Tibial nerve (tissue), 4 donors: ENCODE results near the gene LINGO4. TPM values are rescaled to one million over a fixed set of nuclear protein-coding genes. Genes with fewer than 3 reads are reported as not detected.

ENCODE experiments used
- DNase-seq, 2 donors: peaks; one replicate each; pipeline ENCODE4 v3.0.0-alpha.2; 2019; ENCODE audit warnings: low spot score in 2 of 2
- H3K27ac ChIP-seq, 4 donors: fragments of 200-600 bp; sonication (generic) in 3 of 4; one replicate each; pipeline ENCODE4 v1.5.1; 2017 to 2019; ENCODE audit warnings: mild to moderate bottlenecking in 1 of 4
- H3K27me3 ChIP-seq, 2 donors: fragments of 200-600 bp; sonication (generic) in 1 of 2; one replicate each; pipeline versions ENCODE4 v1.5.1 to v1.6.0; 2017 to 2019
- H3K36me3 ChIP-seq, 3 donors: fragments of 200-600 bp; sonication (generic); one replicate each; pipeline ENCODE4 v1.5.1; 2018 to 2019
- H3K4me1 ChIP-seq, 4 donors: fragments of 200-600 bp; sonication (generic) in 3 of 4; one replicate each; pipeline ENCODE4 v1.5.1; 2017 to 2019
- H3K4me3 ChIP-seq, 4 donors: fragments of 200-600 bp; sonication (generic) in 3 of 4; one replicate each; pipeline ENCODE4 v1.5.1; 2017 to 2019; ENCODE audit warnings: mild to moderate bottlenecking in 1 of 4, moderate library complexity in 1 of 4
- H3K9me3 ChIP-seq, 4 donors: fragments of 200-600 bp; sonication (generic) in 3 of 4; one replicate each; pipeline ENCODE4 v1.5.1; 2017 to 2019
- CTCF ChIP-seq, 5 experiments: fragments of 200-600 bp in 3 of 5; fragments of 450-650 bp in 2 of 5; sonication (generic) in 3 of 5; IDR thresholded peaks; one replicate each; pipeline ENCODE4 v1.5.1; 2016 to 2019; ENCODE audit warnings: antibody characterized with exemption in 5 of 5, mild to moderate bottlenecking in 3 of 5, moderate library complexity in 2 of 5
- EP300 ChIP-seq, 2 donors: sonication (generic); formaldehyde crosslinking; IDR thresholded peaks; one replicate each; pipeline ENCODE4 v1.6.1; 2017; ENCODE audit warnings: antibody characterized with exemption in 2 of 2, mild to moderate bottlenecking in 1 of 2
- POLR2A ChIP-seq, 2 donors: fragments of 450-650 bp; IDR thresholded peaks; one replicate each; pipeline ENCODE4 v1.6.1; 2017; ENCODE audit warnings: antibody characterized with exemption in 2 of 2, mild to moderate bottlenecking in 2 of 2, moderate library complexity in 2 of 2
- WGBS, 2 donors: methylation state at CpG; one replicate each; pipeline ENCODE4 v1.1.5; 2018; 5-methylcytosine and 5-hydroxymethylcytosine counted together
- small RNA-seq: library from RNA; depleted of rRNA; stranded (forward); fragments of <200 nt; gene quantifications from one replicate; pipeline ENCODE3, GENCODE V24; 2016
- total RNA-seq, 4 donors: library from RNA; depleted of rRNA; stranded (reverse); fragments of >200 nt; gene quantifications; one replicate each; pipeline ENCODE4 v1.1.0, GENCODE V29; 2016

The LINGO4 gene
- total RNA-seq, 4 donors from 2014 or later = not detected

GRCh38 chr1:151762941-151763921 is 42.0 kb downstream of the LINGO4 start, which contains the start of gene MRPL9:
Gene MRPL9 (minus strand): TSS chr1:151763496. CDS start chr1:151763479, 17 bp downstream.
- TF ChIP-seq EP300 (IDR thresholded peaks at IDR 0.05) (peak in 1 of 2 donors; percentile 76), POLR2A (IDR thresholded peaks at IDR 0.05) (no peak)
- DNase-seq = peak; percentile 55 to 61
- Histone ChIP-seq H3K4me3 (peak within 1 kb of the TSS; percentile 70 to 87 (median 82)), H3K27ac (peak within 1 kb of the TSS; percentile 90 to 93 (median 91)), H3K9me3 (no peaks in the 10 kb centered on the region), H3K36me3 (peaks cover 0 to 41% (median 0%) of the 10 kb centered on the region in 3 donors), H3K4me1 (peaks cover 0 to 18% (median 6%) of the 10 kb centered on the region in 4 donors), H3K27me3 (no peaks in the 10 kb centered on the region)
- WGBS, 2 donors = 1 to 2% methylated on average over 30 to 57 of the region's 68 CpGs

GRCh38 chr1:151760597-151761385 is 44.4 kb downstream of the LINGO4 start:
- H3K27me3 ChIP-seq = no peaks in the 10 kb centered on the region
- peaks cover 0 to 60% (median 0%) of the 10 kb centered on the region in 3 donors for H3K36me3 ChIP-seq
- no peak overlapping the region for H3K4me3 ChIP-seq
- H3K4me1 ChIP-seq = peaks cover 0 to 18% (median 6%) of the 10 kb centered on the region in 4 donors
- DNase-seq = no peak
- H3K9me3 ChIP-seq = no peaks in the 10 kb centered on the region
- 91 to 94% methylated on average over 7 of the region's 7 CpGs for WGBS, 2 donors
- TF ChIP-seq POLR2A (IDR thresholded peaks at IDR 0.05) (no peak), EP300 (IDR thresholded peaks at IDR 0.05) (no peak), CTCF (IDR thresholded peaks at IDR 0.05) (no peak)
- no peak overlapping the region for H3K27ac ChIP-seq

- no peak for TF ChIP-seq POLR2A (IDR thresholded peaks at IDR 0.05)
- TF ChIP-seq EP300 (IDR thresholded peaks at IDR 0.05) = no peak
- no peak for TF ChIP-seq CTCF (IDR thresholded peaks at IDR 0.05)
- peaks cover 0 to 66% (median 0%) of the 10 kb centered on the region in 3 donors for H3K36me3 ChIP-seq
- H3K27ac ChIP-seq = no peak overlapping the region
- H3K27me3 ChIP-seq = no peaks in the 10 kb centered on the region
- H3K4me3 ChIP-seq = no peak overlapping the region
- H3K9me3 ChIP-seq = no peaks in the 10 kb centered on the region
- no peak for DNase-seq
- peaks cover 0 to 14% (median 4%) of the 10 kb centered on the region in 4 donors for H3K4me1 ChIP-seq
These were observed 46.0 kb downstream of the LINGO4 start for GRCh38 chr1:151759241-151759640.

GRCh38 chr1:151756291-151756690 is 48.9 kb downstream of the LINGO4 start:
- H3K4me1 ChIP-seq = no peaks in the 10 kb centered on the region
- H3K36me3 ChIP-seq = peaks cover 0 to 56% (median 0%) of the 10 kb centered on the region in 3 donors
- no peaks in the 10 kb centered on the region for H3K27me3 ChIP-seq
- no peak for TF ChIP-seq EP300 (IDR thresholded peaks at IDR 0.05)
- no peak for TF ChIP-seq POLR2A (IDR thresholded peaks at IDR 0.05)
- no peak for TF ChIP-seq CTCF (IDR thresholded peaks at IDR 0.05)
- WGBS, 2 donors = 64 to 73% methylated on average over 1 of the region's 1 CpG
- no peak overlapping the region for H3K27ac ChIP-seq
- no peak overlapping the region for H3K4me3 ChIP-seq
- DNase-seq = no peak
- no peaks in the 10 kb centered on the region for H3K9me3 ChIP-seq

Small RNA genes within 50 kb of the gene (small RNA-seq; reads per million reads assigned to genes)
- gene RF00019 = not detected

Other genes with a start within 250 kb of the LINGO4 start
- gene SNX27, start 193.4 kb downstream of the LINGO4 start, total RNA-seq = 10 to 100 TPM; 35.7 to 44.6 (median 41.7) TPM
- gene CELF3, start 88.6 kb downstream of the LINGO4 start, total RNA-seq = not detected
- gene RIIAD1, start 83.9 kb downstream of the LINGO4 start, total RNA-seq = not detected
- gene MRPL9, start 41.9 kb downstream of the LINGO4 start, total RNA-seq = 10 to 100 TPM; 47.1 to 74.1 (median 58.7) TPM
- 1 to 10 TPM; 2.2 to 8.0 (median 7.0) TPM for gene TDRKH, start 14.9 kb downstream of the LINGO4 start, total RNA-seq
- gene RORC, start 26.4 kb upstream of the LINGO4 start, total RNA-seq = under 1 TPM in 2 of 4 donors, not detected in 2; 0.21 to 0.90 TPM
- 1 to 10 TPM in 2 of 4 donors, not detected in 2; 2.2 to 3.9 TPM for gene C2CD4D, start 34.4 kb upstream of the LINGO4 start, total RNA-seq
- not detected for gene THEM5, start 48.3 kb upstream of the LINGO4 start, total RNA-seq
- gene THEM4, start 104.1 kb upstream of the LINGO4 start, total RNA-seq = 10 to 100 TPM; 17.7 to 48.6 (median 32.3) TPM
- 100 to 1,000 TPM; 108 to 230 (median 192) TPM for gene S100A10, start 188.4 kb upstream of the LINGO4 start, total RNA-seq
- gene S100A11, start 231.6 kb upstream of the LINGO4 start, total RNA-seq = 100 to 1,000 TPM in 3 of 4 donors, 10 to 100 TPM in 1; 85.0 to 267 (median 145) TPM